Measurements from ENCODE around the gene CLSTN2.

CLSTN2 gene

DNA sequence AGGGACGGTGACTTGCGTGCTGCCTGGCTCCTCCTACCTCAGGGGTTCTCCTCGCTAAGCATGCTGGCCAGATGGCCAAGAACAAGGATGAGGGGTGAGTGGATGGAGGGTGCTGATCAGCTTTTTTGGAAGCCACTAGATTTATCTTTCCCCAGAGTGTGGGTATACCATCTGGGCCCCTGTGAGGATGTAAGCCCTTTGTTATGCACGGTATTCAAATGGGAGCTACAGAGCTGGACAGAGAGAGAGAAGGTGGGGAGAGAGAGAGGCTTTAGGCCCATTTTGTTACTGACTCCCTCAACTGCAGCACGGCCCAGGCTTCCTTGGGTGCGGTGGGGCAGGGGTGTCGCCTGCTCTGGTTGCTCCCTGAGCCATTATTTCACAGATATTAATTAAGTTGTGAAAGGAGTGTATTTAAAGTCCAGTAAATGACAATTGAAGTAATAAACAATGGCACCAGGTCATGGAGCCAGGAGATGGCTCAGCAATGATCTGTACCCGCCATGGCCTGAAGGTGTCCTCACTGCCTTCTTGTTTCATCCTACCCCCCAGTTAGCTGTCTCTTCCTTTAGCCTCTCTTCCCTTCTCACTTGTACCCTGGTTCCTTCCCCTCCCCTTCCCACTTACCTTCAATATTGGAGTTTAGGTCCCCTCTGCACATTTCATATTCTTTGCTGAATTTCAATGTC is 158.0 kb downstream of the CLSTN2 start:
- no peak for DNase-seq (ENCODE audit: low read depth in 3 of 3)

DNA sequence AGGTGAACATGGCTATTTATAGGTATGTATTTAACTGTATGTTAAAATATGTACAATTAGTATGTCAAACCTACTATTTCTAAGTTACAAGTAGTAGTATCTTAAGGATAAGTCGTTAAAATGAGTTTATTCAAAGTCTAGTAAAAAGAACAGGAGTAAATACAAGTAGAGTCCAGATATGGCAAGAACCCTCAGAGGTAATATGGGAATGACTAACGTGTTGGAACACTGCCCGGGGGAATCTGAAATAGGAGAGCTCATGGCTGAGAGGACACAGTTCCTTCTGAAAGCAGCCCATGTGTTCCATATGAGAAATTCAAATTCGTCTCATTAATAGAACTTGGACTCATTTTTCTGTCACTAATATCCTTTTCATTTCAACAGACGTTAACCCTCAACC is 158.8 kb downstream of the CLSTN2 start:
- DNase-seq (ENCODE audit: low read depth in 3 of 3), result no peak

DNA sequence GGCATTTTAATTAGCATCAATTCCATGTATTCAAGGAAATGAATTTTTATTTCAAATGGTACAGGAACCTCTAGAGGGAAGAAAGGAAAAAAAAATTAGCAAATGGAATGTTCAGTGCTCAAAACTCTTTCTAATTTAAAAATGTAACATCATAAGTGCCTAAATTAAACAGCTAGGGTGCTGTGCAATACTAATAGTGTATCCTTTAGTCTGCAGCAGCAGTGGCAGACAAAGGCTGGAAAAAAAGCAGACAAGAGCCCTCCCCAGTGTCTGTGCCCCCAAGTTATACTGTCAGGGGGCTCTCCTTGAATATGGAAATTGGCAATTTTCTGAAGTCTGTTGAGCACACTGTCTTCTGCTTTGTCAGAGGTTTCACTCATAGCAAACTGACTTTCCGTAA is 159.5 kb downstream of the CLSTN2 start:
- no peak for DNase-seq (ENCODE audit: low read depth in 3 of 3)

DNA sequence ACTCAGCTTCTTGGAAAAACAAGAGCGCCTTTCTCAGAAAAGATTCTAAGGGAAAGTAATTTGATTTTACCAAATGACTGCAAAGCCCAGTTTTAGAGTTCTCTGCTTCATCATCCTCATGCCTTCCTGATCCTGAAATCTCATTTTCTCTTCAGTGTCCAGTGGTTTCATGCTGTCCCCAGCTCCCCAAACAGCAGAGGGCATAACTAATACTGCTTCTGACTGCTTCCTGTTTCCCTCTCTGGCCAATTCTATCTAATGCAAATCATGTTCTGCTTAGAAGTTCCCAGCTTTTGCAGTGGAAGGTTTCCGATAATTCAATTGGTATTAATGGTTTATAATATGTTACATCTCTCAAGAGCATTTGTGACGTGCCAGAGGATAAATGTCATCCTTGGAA is 161.1 kb downstream of the CLSTN2 start:
- DNase-seq (ENCODE audit: low read depth in 3 of 3), result no peak

DNA sequence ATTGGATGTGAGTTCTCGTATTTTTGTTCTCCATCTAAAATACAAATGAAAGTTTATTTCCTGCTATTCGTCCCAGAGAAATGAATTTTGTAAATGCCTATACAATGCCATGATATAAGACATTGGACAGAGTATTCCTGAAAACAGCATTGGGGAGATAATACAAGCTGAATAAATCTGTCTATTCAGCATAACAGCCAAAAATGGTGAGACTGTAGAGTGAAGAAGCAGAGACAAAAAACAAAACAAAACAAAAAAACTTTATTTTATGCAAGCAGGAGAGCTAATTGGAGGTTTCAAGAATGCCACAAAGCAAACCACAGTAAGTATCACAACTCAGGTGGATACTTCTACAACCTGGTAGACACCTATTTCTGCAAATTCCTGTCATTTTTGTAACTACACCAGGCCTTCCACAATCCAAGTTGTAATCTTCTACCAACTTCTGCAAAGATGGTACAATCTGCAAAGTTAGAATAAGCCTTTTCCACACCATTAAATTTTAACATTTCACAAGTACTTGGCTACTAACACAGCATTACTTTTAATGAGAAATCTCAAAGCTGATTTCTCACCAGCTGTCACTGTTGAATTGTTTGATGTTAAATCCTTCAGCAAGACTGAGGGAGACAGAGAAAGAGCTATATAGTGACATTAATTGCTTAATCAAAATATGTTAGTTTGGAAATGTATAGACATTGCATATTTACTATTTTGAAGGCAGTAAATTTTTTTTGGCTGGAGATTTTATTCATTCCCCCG is 163.1 kb downstream of the CLSTN2 start:
- DNase-seq (ENCODE audit: low read depth in 3 of 3), result no peak

DNA sequence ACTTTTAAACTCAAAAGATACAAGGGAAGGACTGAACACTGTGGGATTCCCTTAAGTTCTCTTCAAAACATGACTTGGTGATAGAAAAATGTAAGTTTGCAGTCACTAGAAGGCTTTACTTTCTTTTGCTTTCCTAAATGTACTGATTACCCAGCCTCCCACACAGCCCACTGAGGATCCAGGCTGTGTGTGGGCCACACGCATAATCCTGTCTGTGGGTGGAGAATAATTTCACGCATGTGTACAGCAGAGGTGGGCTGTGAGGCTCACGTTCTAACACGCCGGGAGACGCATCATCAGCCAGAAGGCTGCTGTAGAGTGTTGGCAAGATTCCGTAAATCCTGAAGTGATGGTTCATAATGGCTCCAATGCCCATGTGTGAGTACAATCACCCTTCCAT is 165.5 kb downstream of the CLSTN2 start:
- DNase-seq (ENCODE audit: low read depth in 3 of 3), result no peak

DNA sequence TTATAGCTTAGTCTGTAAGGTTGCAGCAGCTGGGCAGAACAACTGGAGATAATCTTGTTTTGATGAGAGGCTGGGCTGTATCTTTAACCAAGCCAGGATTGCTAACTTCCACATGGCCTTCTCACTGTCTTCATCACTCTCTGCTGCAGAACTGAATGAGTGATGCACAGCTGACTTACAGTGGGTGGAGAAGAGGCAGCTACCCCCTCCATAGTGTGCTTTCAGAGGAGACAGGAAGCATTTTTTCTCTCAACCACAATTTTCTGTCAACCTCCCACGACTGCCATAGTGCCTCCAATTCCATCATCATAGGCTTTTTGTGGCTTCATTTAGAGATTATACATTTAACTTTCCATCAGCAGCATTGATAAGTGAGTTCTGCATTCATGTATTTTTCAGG is 168.2 kb downstream of the CLSTN2 start:
- no peak for DNase-seq (ENCODE audit: low read depth in 3 of 3)

- no peak for DNase-seq (ENCODE audit: low read depth in 3 of 3)
Observed at GRCh38 chr3:140103986-140104645, 169.1 kb downstream of the CLSTN2 start.

GRCh38 chr3:140113996-140114788 is 179.2 kb downstream of the CLSTN2 start:
- no peak for DNase-seq (ENCODE audit: low read depth in 3 of 3)

GRCh38 chr3:140114789-140115080 is 179.8 kb downstream of the CLSTN2 start:
- DNase-seq (ENCODE audit: low read depth in 3 of 3), result no peak

DNA sequence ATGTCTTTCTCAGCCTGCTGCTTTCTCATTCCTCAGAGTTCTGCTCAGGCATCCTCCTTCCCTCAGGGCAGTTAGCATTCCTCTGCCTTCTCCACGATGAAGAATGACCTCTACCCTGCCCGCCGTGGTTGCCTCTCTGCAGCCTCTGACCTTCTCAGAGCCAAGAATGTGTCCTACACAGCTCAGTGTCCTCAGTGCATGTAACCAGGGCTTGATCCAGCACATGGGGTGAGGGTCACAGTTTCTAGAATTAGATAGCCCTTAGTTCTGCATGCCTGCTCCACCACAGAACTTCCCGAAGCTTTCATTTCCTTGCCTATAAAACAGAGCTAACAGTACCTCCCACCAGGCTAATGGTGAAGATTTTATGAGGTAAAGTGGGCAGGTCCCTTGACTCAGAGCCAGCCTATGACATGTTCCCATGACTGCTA is 182.1 kb downstream of the CLSTN2 start:
- DNase-seq (ENCODE audit: low read depth in 3 of 3), result no peak

GRCh38 chr3:140122183-140122582 is 187.2 kb downstream of the CLSTN2 start:
- DNase-seq (ENCODE audit: low read depth in 3 of 3), result no peak

GRCh38 chr3:140128217-140128616 is 193.2 kb downstream of the CLSTN2 start:
- DNase-seq (ENCODE audit: low read depth in 3 of 3), result no peak

GRCh38 chr3:140128631-140129030 is 193.6 kb downstream of the CLSTN2 start:
- DNase-seq (ENCODE audit: low read depth in 3 of 3), result no peak

GRCh38 chr3:140129768-140130284 is 194.8 kb downstream of the CLSTN2 start:
- DNase-seq (ENCODE audit: low read depth in 3 of 3), result no peak

GRCh38 chr3:140131895-140132294 is 196.9 kb downstream of the CLSTN2 start:
- no peak for DNase-seq (ENCODE audit: low read depth in 3 of 3)

- DNase-seq (ENCODE audit: low read depth in 3 of 3), result no peak
Observed at GRCh38 chr3:140134231-140134965, 199.4 kb downstream of the CLSTN2 start.

DNA sequence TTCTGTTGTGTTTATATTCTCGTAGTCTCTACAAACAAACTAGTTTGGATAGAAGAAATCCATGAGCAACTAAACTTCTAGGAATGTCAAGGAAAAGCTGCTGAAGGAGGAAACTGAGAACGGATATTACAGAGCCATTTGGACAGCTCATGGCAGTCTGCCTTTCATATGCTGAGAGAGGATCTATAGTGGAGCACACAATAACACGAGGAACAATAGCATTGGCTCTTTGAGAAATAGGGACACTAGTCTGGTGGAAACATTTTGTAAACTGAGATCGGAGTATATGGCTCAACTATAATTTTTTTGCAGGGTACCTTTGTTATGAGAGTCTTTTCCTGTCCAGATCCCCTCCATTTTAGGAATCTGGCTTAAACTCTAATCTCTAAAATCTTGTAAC is 200.5 kb downstream of the CLSTN2 start:
- no peak for DNase-seq (ENCODE audit: low read depth in 3 of 3)

DNA sequence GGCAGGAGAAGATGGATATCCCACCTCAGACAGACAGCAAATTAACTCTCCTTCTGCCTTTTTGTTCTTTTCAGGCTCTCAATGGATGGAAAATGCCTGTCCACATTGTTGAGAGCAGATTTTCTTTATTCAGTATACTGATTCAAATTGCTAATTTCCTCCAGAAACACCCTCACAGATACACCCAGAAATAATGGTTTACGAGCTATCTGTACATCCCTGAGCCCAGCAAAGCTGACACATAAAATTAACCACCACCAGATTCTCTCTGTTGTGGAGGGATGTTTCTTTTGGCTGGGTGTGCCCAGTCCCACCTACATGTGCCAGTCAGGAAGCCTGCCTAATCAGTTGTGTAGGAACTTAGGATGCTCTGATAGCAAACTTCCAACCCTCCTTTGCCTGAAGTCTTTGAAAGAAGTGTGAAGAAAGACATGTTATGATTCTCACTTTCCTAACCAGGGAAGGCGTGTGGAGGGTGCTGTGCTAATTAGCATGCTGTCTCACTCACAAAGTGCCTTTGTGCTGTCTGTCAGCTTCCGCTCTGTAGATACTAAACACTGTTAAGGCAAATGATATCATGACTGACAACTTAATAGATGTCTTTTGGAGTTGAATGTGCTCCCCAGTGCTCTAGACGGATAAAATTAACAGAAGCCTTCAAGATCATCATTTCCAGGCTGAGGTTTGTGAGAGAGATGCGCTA is 208.5 kb downstream of the CLSTN2 start:
- no peak for DNase-seq (ENCODE audit: low read depth in 3 of 3)

GRCh38 chr3:140145528-140145927 is 210.5 kb downstream of the CLSTN2 start:
- DNase-seq (ENCODE audit: low read depth in 3 of 3), result no peak

- DNase-seq (ENCODE audit: low read depth in 3 of 3), result no peak
Observed at GRCh38 chr3:140146668-140147067, 211.7 kb downstream of the CLSTN2 start.

Measured in stimulated activated CD4-positive, alpha-beta T cell treated with anti-CD3 and anti-CD28 coated beads, TNF-alpha, amount 100 ng/mL, for 24 hours (primary cell).